ENCODE results near the gene RALGDS. TPM values are rescaled to one million over a fixed set of nuclear protein-coding genes. Genes with fewer than 3 reads are reported as not detected.
"Not testable (repeated sequence)": the region's sequence is repeated elsewhere in the genome, so short reads cannot be mapped to it uniquely, and the experiment has no call there.

Gene RALGDS
- polyA plus RNA-seq, 2 donors = 47.8 to 67.9 TPM

DNA sequence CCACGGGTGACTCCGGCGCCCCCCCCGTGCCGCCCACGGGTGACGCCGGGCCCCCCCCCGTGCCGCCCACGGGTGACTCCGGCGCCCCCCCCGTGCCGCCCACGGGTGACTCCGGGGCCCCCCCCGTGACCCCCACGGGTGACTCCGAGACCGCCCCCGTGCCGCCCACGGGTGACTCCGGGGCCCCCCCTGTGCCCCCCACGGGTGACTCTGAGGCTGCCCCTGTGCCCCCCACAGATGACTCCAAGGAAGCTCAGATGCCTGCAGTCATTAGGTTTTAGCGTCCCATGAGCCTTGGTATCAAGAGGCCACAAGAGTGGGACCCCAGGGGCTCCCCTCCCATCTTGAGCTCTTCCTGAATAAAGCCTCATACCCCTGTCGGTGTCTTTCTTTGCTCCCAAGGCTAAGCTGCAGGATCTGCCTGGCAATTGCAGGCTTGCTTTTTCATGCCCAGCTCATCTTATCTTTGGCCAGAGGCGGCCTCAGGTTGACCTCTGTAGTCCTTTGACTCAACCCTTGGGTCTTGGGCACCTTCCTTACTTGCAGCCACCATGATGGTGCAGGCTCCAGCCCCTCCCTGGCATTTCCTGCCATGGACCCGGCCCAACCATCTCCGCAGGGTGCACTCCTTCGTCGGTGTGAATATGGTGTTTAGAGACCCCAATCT lies 49.4 kb downstream of the RALGDS start:
- no peak overlapping the region for H3K4me3 ChIP-seq (ENCODE audit: low read depth in 1 of 2, low read length in 2 of 2)

DNA sequence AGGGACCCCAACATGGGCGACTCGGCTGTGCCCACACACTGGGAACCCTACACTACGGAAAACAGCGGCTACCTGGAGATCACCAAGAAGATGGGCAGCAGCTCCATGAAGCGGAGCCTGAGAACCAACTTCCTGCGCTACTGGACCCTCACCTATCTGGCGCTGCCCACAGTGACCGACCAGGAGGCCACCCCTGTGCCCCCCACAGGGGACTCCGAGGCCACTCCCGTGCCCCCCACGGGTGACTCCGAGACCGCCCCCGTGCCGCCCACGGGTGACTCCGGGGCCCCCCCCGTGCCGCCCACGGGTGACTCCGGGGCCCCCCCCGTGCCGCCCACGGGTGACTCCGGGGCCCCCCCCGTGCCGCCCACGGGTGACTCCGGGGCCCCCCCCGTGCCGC lies 50.1 kb downstream of the RALGDS start:
- not testable (repeated sequence) for H3K36me3 ChIP-seq (ENCODE audit: control insufficient read depth in 2 of 2, insufficient read depth in 2 of 2, low read length in 1 of 2); H3K4me1 ChIP-seq (ENCODE audit: control insufficient read depth in 2 of 2, insufficient read depth in 2 of 2, low read length in 1 of 2); H3K27me3 ChIP-seq (ENCODE audit: control insufficient read depth in 1 of 2, insufficient read depth in 2 of 2, low read length in 2 of 2); H3K4me3 ChIP-seq (ENCODE audit: low read depth in 1 of 2, low read length in 2 of 2); H3K27ac ChIP-seq (ENCODE audit: low read depth in 2 of 2, low read length in 1 of 2); H3K9me3 ChIP-seq (ENCODE audit: control insufficient read depth in 2 of 2, insufficient read depth in 1 of 2, low read depth in 1 of 2, low read length in 1 of 2)
- WGBS, 2 donors = 84 to 87% methylated on average over 12 to 23 of the region's 31 CpGs

More for the DNA sequence above, 49.4 kb downstream of the RALGDS start:
- no peaks in the 10 kb centered on the region for H3K27me3 ChIP-seq (ENCODE audit: control insufficient read depth in 1 of 2, insufficient read depth in 2 of 2, low read length in 2 of 2)
- peaks cover 0 to 2% of the 10 kb centered on the region in 2 donors for H3K4me1 ChIP-seq (ENCODE audit: control insufficient read depth in 2 of 2, insufficient read depth in 2 of 2, low read length in 1 of 2)
- H3K36me3 ChIP-seq (ENCODE audit: control insufficient read depth in 2 of 2, insufficient read depth in 2 of 2, low read length in 1 of 2) = no peaks in the 10 kb centered on the region
- WGBS, 2 donors = 78 to 84% methylated on average over 13 to 33 of the region's 33 CpGs
- no peaks in the 10 kb centered on the region for H3K9me3 ChIP-seq (ENCODE audit: control insufficient read depth in 2 of 2, insufficient read depth in 1 of 2, low read depth in 1 of 2, low read length in 1 of 2)
- H3K27ac ChIP-seq (ENCODE audit: low read depth in 2 of 2, low read length in 1 of 2) = no peak overlapping the region

- not testable (repeated sequence) for H3K27me3 ChIP-seq (ENCODE audit: control insufficient read depth in 1 of 2, insufficient read depth in 2 of 2, low read length in 2 of 2); H3K36me3 ChIP-seq (ENCODE audit: control insufficient read depth in 2 of 2, insufficient read depth in 2 of 2, low read length in 1 of 2); H3K9me3 ChIP-seq (ENCODE audit: control insufficient read depth in 2 of 2, insufficient read depth in 1 of 2, low read depth in 1 of 2, low read length in 1 of 2); H3K4me3 ChIP-seq (ENCODE audit: low read depth in 1 of 2, low read length in 2 of 2); H3K27ac ChIP-seq (ENCODE audit: low read depth in 2 of 2, low read length in 1 of 2); H3K4me1 ChIP-seq (ENCODE audit: control insufficient read depth in 2 of 2, insufficient read depth in 2 of 2, low read length in 1 of 2)
- WGBS, 2 donors = 77 to 89% methylated on average over 17 of the region's 17 CpGs
Measured at GRCh38 chr9:133070500-133070961, 50.5 kb downstream of the RALGDS start.

- not testable (repeated sequence) for H3K36me3 ChIP-seq (ENCODE audit: control insufficient read depth in 2 of 2, insufficient read depth in 2 of 2, low read length in 1 of 2); H3K27ac ChIP-seq (ENCODE audit: low read depth in 2 of 2, low read length in 1 of 2); H3K27me3 ChIP-seq (ENCODE audit: control insufficient read depth in 1 of 2, insufficient read depth in 2 of 2, low read length in 2 of 2); H3K4me3 ChIP-seq (ENCODE audit: low read depth in 1 of 2, low read length in 2 of 2); H3K9me3 ChIP-seq (ENCODE audit: control insufficient read depth in 2 of 2, insufficient read depth in 1 of 2, low read depth in 1 of 2, low read length in 1 of 2)
- 91 to 100% methylated on average over 1 to 3 of the region's 15 CpGs for WGBS, 2 donors
- H3K4me1 ChIP-seq (ENCODE audit: control insufficient read depth in 2 of 2, insufficient read depth in 2 of 2, low read length in 1 of 2) = peaks cover 2 to 17% of the 10 kb centered on the region in 2 donors
Measured at GRCh38 chr9:133068431-133068830, 52.6 kb downstream of the RALGDS start.

GRCh38 chr9:133067813-133068212 lies 53.2 kb downstream of the RALGDS start:
- Histone ChIP-seq H3K27me3 (ENCODE audit: control insufficient read depth in 1 of 2, insufficient read depth in 2 of 2, low read length in 2 of 2) (no peaks in the 10 kb centered on the region), H3K4me3 (ENCODE audit: low read depth in 1 of 2, low read length in 2 of 2) (no peak overlapping the region), H3K4me1 (ENCODE audit: control insufficient read depth in 2 of 2, insufficient read depth in 2 of 2, low read length in 1 of 2) (peaks cover 2 to 19% of the 10 kb centered on the region in 2 donors), H3K36me3 (ENCODE audit: control insufficient read depth in 2 of 2, insufficient read depth in 2 of 2, low read length in 1 of 2) (peaks cover 0 to 5% of the 10 kb centered on the region in 2 donors), H3K9me3 (ENCODE audit: control insufficient read depth in 2 of 2, insufficient read depth in 1 of 2, low read depth in 1 of 2, low read length in 1 of 2) (no peaks in the 10 kb centered on the region), H3K27ac (ENCODE audit: low read depth in 2 of 2, low read length in 1 of 2) (no peak overlapping the region)
- WGBS, 2 donors = 55 to 64% methylated on average over 11 of the region's 11 CpGs

- Histone ChIP-seq H3K4me3 (ENCODE audit: low read depth in 1 of 2, low read length in 2 of 2) (no peak overlapping the region), H3K36me3 (ENCODE audit: control insufficient read depth in 2 of 2, insufficient read depth in 2 of 2, low read length in 1 of 2) (peaks cover 0 to 5% of the 10 kb centered on the region in 2 donors), H3K27me3 (ENCODE audit: control insufficient read depth in 1 of 2, insufficient read depth in 2 of 2, low read length in 2 of 2) (no peaks in the 10 kb centered on the region), H3K4me1 (ENCODE audit: control insufficient read depth in 2 of 2, insufficient read depth in 2 of 2, low read length in 1 of 2) (peaks cover 2 to 19% of the 10 kb centered on the region in 2 donors), H3K27ac (ENCODE audit: low read depth in 2 of 2, low read length in 1 of 2) (no peak overlapping the region), H3K9me3 (ENCODE audit: control insufficient read depth in 2 of 2, insufficient read depth in 1 of 2, low read depth in 1 of 2, low read length in 1 of 2) (no peaks in the 10 kb centered on the region)
- 78 to 93% methylated on average over 10 to 11 of the region's 11 CpGs for WGBS, 2 donors
Measured at GRCh38 chr9:133067006-133067405, 54.0 kb downstream of the RALGDS start.

- Histone ChIP-seq H3K27ac (ENCODE audit: low read depth in 2 of 2, low read length in 1 of 2) (no peak overlapping the region), H3K36me3 (ENCODE audit: control insufficient read depth in 2 of 2, insufficient read depth in 2 of 2, low read length in 1 of 2) (peaks cover 0 to 5% of the 10 kb centered on the region in 2 donors), H3K27me3 (ENCODE audit: control insufficient read depth in 1 of 2, insufficient read depth in 2 of 2, low read length in 2 of 2) (no peaks in the 10 kb centered on the region), H3K4me3 (ENCODE audit: low read depth in 1 of 2, low read length in 2 of 2) (no peak overlapping the region), H3K9me3 (ENCODE audit: control insufficient read depth in 2 of 2, insufficient read depth in 1 of 2, low read depth in 1 of 2, low read length in 1 of 2) (no peaks in the 10 kb centered on the region), H3K4me1 (ENCODE audit: control insufficient read depth in 2 of 2, insufficient read depth in 2 of 2, low read length in 1 of 2) (peaks cover 3 to 20% of the 10 kb centered on the region in 2 donors)
- WGBS, 2 donors = 85 to 91% methylated on average over 23 to 25 of the region's 25 CpGs
Measured at GRCh38 chr9:133066181-133066983, 54.7 kb downstream of the RALGDS start.

DNA sequence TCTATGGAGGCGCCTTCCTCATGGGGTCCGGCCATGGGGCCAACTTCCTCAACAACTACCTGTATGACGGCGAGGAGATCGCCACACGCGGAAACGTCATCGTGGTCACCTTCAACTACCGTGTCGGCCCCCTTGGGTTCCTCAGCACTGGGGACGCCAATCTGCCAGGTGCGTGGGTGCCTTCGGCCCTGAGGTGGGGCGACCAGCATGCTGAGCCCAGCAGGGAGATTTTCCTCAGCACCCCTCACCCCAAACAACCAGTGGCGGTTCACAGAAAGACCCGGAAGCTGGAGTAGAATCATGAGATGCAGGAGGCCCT lies 56.0 kb downstream of the RALGDS start:
- H3K27me3 ChIP-seq (ENCODE audit: control insufficient read depth in 1 of 2, insufficient read depth in 2 of 2, low read length in 2 of 2) = no peaks in the 10 kb centered on the region
- peaks cover 5 to 22% of the 10 kb centered on the region in 2 donors for H3K4me1 ChIP-seq (ENCODE audit: control insufficient read depth in 2 of 2, insufficient read depth in 2 of 2, low read length in 1 of 2)
- H3K9me3 ChIP-seq (ENCODE audit: control insufficient read depth in 2 of 2, insufficient read depth in 1 of 2, low read depth in 1 of 2, low read length in 1 of 2) = no peaks in the 10 kb centered on the region
- H3K36me3 ChIP-seq (ENCODE audit: control insufficient read depth in 2 of 2, insufficient read depth in 2 of 2, low read length in 1 of 2) = peaks cover 0 to 5% of the 10 kb centered on the region in 2 donors
- WGBS, 2 donors = 79 to 97% methylated on average over 17 of the region's 17 CpGs
- H3K4me3 ChIP-seq (ENCODE audit: low read depth in 1 of 2, low read length in 2 of 2) = no peak overlapping the region
- no peak overlapping the region for H3K27ac ChIP-seq (ENCODE audit: low read depth in 2 of 2, low read length in 1 of 2)

DNA sequence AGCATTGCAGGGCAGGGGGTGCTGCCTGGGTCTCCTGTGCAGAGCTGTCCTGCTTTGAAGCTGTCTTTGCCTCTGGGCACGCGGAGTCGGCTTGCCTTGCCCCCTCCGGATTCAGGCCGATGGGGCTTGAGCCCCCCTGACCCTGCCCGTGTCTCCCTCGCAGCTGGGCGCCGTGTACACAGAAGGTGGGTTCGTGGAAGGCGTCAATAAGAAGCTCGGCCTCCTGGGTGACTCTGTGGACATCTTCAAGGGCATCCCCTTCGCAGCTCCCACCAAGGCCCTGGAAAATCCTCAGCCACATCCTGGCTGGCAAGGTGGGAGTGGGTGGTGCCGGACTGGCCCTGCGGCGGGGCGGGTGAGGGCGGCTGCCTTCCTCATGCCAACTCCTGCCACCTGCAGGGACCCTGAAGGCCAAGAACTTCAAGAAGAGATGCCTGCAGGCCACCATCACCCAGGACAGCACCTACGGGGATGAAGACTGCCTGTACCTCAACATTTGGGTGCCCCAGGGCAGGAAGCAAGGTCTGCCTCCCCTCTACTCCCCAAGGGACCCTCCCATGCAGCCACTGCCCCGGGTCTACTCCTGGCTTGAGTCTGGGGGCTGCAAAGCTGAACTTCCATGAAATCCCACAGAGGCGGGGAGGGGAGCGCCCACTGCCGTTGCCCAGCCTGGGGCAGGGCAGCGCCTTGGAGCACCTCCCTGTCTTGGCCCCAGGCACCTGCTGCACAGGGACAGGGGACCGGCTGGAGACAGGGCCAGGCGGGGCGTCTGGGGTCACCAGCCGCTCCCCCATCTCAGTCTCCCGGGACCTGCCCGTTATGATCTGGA lies 56.6 kb downstream of the RALGDS start:
- no peaks in the 10 kb centered on the region for H3K27me3 ChIP-seq (ENCODE audit: control insufficient read depth in 1 of 2, insufficient read depth in 2 of 2, low read length in 2 of 2)
- WGBS, 2 donors = 70 to 72% methylated on average over 24 to 30 of the region's 30 CpGs
- H3K9me3 ChIP-seq (ENCODE audit: control insufficient read depth in 2 of 2, insufficient read depth in 1 of 2, low read depth in 1 of 2, low read length in 1 of 2) = no peaks in the 10 kb centered on the region
- peaks cover 0 to 5% of the 10 kb centered on the region in 2 donors for H3K36me3 ChIP-seq (ENCODE audit: control insufficient read depth in 2 of 2, insufficient read depth in 2 of 2, low read length in 1 of 2)
- no peak overlapping the region for H3K4me3 ChIP-seq (ENCODE audit: low read depth in 1 of 2, low read length in 2 of 2)
- H3K4me1 ChIP-seq (ENCODE audit: control insufficient read depth in 2 of 2, insufficient read depth in 2 of 2, low read length in 1 of 2) = peaks cover 5 to 26% of the 10 kb centered on the region in 2 donors
- H3K27ac ChIP-seq (ENCODE audit: low read depth in 2 of 2, low read length in 1 of 2) = no peak overlapping the region
